IPS-11a (cell line): ENCODE results near the gene C1orf35.

ENCODE experiments used
- H3K4me3 ChIP-seq: one replicate; pipeline ENCODE4 v1.5.1; 2013; ENCODE audit warnings: low read depth, low read length, control low read depth

Gene C1orf35

DNA sequence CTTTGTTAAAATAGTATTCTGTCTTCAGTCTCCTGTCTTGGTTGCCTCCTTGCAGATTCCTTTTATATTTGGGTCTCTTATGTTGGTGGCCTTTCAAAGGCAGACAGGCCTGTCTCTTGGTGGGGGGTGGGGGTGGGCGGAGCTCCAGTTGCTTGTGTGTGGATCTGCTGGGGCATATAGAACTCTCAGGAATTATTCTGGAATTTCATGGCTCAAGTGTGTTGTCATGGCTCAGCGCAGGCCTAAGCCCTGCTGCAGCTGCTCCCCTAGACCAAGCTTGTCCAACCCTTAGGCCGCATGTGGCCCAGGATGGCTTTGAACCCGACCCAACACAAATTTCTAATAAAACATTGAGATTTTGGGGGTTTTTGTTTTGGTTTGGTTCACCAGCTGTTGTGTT, 8.0 kb downstream of the C1orf35 start:
- H3K4me3 ChIP-seq: no peak overlapping the region

GRCh38 chr1:228094432-228095016, 8.6 kb downstream of the C1orf35 start:
- no peak overlapping the region for H3K4me3 ChIP-seq

DNA sequence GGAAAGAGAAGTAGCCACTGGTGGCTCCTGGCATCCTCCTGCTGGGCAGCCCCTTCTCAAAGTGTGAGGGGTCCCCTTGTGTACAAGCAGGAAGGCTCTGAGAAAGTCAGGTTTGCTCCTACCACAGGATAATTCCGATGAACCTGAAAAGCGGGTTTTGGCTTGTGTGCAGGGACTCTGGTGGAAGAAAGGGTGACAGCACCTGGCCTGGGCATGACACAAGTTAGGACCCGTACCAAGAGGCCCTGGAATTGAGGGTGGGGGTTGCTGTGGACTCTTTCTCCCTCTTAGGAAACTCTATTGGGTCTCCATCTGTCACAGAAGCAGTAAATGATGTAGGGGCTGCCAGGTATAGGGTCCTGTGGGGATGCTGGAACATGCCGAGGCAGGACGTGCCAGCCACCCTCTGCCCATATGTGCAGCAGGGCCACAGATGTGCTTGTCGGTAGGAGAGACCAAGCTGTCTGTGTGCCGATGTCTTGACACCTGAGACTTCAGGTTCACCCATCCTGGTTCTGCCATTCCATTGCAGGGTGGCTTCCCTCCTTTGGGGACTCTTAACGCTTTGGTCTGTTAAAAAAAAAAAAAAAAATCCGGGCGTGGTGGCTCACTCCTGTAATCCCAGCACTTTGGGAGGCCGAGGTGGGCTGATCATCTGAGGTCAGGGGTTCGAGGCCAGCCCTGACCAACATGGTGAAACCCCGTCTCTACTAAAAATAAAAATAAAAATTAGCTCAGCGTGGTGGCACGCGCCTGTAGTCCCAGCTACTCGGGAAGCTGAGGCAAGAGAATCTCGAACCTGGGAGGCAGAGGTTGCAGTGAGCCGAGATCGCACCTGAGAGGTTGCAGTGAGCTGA, 9.8 kb downstream of the C1orf35 start:
- no peak overlapping the region for H3K4me3 ChIP-seq

GRCh38 chr1:228092342-228093049, 10.6 kb downstream of the C1orf35 start:
- H3K4me3 ChIP-seq: no peak overlapping the region

GRCh38 chr1:228091084-228091483, 12.0 kb downstream of the C1orf35 start:
- H3K4me3 ChIP-seq: no peak overlapping the region

GRCh38 chr1:228090613-228091081, 12.5 kb downstream of the C1orf35 start:
- no peak overlapping the region for H3K4me3 ChIP-seq

DNA sequence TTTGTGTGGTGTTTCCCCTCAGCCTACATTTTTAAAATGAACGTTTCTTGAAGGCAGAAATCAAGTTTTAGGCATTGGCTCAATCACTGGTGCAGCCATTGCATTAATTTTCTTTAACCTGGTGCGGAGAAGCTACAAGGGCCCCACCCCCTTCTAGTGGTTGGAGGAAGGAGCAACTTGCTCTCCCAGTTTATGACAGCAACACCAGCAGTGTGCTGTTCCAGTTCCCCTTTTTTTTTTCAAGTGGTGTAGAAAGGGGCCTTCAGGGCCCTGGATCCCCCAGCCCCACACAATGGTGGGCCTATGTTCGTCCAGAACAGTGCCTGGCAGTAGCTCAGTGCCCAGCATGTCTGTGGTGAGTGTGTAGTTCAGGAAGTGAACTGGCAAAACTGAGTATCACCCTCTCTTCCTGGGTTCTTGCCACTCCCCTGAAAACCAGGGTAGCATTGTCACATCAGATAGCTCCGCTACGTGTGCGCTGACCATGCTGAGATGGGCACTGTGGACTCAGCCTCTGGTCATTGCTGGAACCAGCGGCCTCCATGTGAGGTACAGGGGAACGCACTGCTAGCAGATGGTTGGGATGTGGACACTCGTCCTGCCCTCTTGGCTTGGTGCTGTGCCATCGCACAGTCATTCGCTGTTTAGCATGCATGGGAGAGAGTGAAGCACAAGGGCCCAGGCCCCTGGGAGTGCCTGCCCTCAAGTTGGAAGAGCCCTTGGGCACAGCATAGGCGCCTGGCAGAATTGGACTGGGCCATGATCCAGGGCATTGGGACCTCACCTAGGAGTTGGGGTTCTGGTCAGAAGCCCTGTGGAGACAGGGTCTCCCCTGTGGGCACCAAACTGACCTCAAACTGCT, 13.4 kb downstream of the C1orf35 start:
- H3K4me3 ChIP-seq: no peak overlapping the region

DNA sequence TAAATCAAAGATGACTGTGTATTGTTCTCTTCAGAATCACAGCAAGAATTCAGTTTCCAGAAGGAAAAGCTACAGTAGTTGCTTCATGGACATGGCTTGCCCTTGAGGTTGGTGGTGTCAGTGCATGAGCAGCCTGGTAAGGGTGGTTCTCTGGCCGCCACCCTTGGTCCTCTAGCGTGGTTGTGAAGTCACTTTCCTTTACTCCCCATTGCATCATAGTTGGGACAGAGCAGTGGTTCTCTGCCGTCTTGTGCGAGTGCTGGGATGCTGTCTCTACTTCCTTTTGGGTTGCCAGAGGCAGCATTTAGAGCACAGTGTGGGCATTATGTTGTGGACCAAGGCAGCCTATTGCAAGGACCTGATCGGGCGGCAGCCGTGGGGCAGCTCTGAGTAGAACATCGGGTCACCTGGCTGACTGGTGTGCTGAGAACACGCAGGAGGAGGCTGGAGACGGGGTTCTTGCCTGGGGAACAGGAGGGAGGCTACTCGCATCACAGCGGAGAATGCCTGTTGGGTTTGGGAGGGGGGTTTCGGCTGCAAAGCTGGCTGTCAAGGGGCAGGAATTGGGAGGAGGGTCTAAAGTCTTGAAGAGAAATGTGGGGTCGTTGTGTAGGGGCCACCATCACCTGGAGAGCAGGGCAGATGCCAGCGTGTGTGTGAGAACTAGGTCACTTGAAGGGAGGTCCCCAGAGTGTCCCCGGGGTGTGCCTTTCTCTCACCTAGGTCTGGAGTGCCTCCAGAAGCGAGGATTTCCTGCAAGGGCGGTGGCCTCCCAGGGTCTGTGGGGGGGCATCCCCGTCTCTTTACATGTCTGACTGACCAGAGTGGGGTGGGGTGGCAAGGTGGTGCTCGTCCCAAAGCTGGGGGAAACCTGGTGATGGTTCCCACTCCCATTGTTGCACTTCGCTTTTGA, 14.3 kb downstream of the C1orf35 start:
- no peak overlapping the region for H3K4me3 ChIP-seq

GRCh38 chr1:228087771-228088251, 15.3 kb downstream of the C1orf35 start:
- no peak overlapping the region for H3K4me3 ChIP-seq

DNA sequence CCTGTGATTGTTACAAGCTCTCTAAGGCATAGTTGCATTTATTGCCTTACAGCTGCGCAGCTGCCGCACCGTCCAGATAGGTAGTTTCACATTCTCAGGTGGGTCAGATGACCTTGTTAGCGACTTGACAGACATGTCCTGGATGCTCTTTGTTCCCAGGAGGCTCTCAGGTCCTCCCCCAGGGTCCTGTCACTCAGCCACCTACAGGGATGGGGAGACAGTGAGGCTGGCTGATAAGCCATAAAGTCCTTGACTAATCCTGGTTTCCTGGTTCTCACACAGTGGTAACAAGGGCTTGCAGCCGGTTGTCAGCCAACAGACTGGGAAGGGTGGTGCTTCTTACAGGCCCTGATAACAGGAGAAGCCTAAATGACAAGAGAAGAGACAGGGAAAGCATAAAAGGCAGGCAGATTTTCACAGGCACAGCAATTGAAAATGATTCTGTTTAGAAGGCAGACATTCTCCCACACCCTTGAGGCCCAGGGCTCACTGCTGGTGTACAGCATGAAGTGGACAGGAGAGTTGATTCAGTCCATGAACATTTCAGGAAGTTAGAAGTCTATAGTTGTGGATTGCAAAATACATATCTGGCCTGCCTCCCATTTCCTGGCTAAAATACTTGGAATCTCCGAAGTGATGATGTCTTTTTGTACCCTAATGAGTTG, 17.7 kb downstream of the C1orf35 start:
- no peak overlapping the region for H3K4me3 ChIP-seq

- peak overlapping the region; percentile 89 for H3K4me3 ChIP-seq
Observed at GRCh38 chr1:228084797-228085196, 18.3 kb downstream of the C1orf35 start.

DNA sequence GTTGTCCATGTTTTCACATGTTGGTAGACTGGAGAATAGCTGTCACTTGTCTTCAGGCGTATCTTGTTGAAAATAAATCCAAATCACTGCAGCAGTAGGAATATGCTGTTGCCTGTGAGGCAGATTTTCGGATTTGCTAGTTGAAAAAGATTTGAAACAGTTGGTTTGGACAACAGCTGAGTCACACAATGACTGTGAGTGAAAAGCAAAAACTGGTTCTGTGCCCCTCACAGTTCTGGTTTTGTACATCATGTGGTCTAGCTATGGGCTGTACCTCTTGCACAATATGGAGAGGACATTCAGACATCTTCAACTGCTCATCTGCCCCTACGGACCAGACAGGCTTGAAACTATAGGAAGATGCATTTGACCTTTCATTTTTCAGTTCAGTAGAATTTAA, 18.8 kb downstream of the C1orf35 start:
- H3K4me3 ChIP-seq: peak overlapping the region; percentile 89

DNA sequence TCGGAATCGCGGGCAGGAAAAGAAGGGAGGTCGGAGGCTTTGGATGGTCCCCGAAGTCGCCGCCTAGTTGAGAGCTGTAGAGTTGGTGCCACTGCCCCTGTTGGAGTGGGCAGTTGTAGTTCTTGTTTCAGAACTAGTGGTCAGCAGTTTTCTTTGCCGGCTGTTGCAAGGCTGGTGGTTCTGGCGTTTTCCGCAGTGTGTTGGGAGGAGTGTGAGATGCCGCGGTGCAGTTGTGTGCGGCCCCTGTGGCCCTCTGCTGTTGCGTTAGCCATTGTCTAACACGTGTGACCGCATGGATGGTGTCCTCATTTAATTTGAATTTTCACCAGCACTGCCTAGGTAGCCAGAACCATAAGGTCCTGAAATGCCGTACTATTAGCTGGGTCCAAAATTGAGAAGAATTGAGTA, 19.2 kb downstream of the C1orf35 start:
- H3K4me3 ChIP-seq: peak overlapping the region; percentile 89

DNA sequence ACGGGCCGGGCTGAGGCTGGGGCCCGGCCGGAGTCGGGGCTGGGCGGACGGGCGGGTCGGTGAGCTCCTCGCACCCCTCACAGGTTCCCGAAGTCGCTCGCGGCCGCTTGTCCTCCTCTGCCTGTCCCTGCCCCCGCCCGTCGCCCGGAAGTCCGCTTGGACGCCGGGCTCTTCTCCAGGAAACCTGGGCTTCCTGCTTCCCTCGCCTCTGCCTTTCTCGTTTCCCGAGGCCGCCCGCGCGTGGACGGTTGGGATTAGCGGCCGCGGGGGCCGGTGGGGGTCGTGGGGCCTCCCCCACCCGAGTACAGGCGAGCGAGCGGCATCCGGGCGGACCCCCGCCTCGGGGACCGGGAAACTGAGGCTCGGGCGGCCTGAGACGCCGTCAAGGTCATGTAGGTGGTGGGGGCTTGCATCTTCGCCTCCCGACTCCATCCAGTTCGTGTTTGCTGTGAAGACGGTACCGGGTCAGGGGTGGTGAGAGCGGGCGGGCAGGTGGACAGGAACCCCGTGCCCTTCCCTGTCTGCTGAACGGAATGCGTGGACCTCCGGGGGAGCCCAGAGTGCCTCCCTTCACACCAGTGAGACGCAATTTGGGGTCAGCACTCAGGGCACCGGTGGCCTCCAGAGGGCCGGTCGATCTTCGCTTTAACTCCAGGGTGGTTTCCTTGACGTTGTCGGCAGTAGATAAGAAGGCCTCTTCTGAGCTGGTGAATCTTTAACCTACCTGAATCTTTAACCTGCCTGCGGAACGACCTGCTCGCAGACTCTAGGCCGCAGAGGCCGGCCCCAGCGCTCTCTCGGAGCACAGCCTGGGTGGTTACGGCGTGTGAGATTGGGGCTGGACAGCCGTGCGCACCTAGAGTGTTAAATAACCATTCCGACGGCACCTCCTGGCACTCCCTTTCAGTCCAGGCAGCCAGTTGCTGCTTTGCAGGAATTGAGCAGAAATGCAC, 19.9 kb downstream of the C1orf35 start:
- H3K4me3 ChIP-seq: peak overlapping the region; percentile 89

- H3K4me3 ChIP-seq: peak within 1 kb of the TSS; percentile 89
Observed at GRCh38 chr1:228082214-228082917, 20.8 kb downstream of the C1orf35 start, which contains the start of gene ARF1. TSS of gene ARF1 (plus strand) at chr1:228082708. CDS start at chr1:228097115, 14,407 bp downstream.

DNA sequence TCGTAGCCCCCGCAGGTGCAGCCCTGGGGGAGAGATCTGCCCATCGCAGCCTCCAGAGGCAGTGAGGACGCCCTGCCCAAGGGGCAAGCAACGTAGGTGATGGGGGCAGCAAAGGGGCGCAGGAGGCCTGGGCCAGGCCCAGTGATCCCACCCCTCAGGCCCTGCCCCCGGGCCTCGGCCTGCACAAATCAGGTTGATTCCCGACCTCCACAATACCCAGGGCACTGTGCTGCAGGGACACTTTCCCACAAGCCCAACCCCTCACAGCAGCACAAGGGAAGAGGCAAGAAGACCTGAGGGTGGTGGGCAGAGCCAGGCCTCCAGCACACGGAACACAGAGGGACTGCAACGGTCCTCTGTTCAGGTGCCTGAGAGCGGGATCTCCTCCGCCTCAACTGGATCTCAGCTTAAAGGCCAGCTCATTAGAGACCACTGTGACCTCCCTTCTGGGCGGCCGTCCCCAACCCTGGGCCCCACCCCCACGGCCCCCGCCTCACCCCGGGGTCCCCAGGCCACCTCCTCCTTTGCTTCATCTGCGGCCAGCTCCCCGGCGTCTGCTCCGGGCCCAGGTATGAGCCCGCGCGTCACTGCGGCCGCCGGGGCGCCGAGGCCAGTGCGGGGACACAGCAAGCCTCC, 21.4 kb downstream of the C1orf35 start:
- H3K4me3 ChIP-seq: peak overlapping the region; percentile 89

- no peak overlapping the region for H3K4me3 ChIP-seq
Observed at GRCh38 chr1:228081144-228081543, 22.0 kb downstream of the C1orf35 start.
